Sigmoid colon (tissue), 7 donors: ENCODE results near the gene AQP6. TPM values are rescaled to one million over a fixed set of nuclear protein-coding genes. Genes with fewer than 3 reads are reported as not detected.

ENCODE experiments used
- DNase-seq: peaks from one replicate; pipeline ENCODE4 v3.0.0-alpha.2; 2019
- H3K27ac ChIP-seq, 4 donors: fragments of 200-600 bp; sonication (generic); one replicate each; pipeline ENCODE4 v1.5.1; 2016 to 2019; ENCODE audit warnings: mild to moderate bottlenecking in 1 of 4
- H3K27me3 ChIP-seq, 3 donors: fragments of 200-600 bp; sonication (generic); one replicate each; pipeline ENCODE4 v1.5.1; 2019; ENCODE audit warnings: mild to moderate bottlenecking in 1 of 3
- H3K36me3 ChIP-seq, 4 donors: fragments of 200-600 bp; sonication (generic); one replicate each; pipeline ENCODE4 v1.5.1; 2016 to 2019
- H3K4me1 ChIP-seq, 4 donors: fragments of 200-600 bp; sonication (generic); one replicate each; pipeline ENCODE4 v1.5.1; 2017 to 2019
- H3K4me3 ChIP-seq, 4 donors: fragments of 200-600 bp; sonication (generic); one replicate each; pipeline ENCODE4 v1.5.1; 2017 to 2019; ENCODE audit warnings: mild to moderate bottlenecking in 2 of 4, moderate library complexity in 1 of 4
- H3K9me3 ChIP-seq, 4 donors: fragments of 200-600 bp in 3 of 4; sonication (generic) in 3 of 4; one replicate each; pipeline versions ENCODE4 v1.5.1 to v1.6.1; 2013 to 2019
- EP300 ChIP-seq, 4 donors: sonication (generic); formaldehyde crosslinking; IDR thresholded peaks; one replicate each; pipeline ENCODE4 v1.6.1; 2017; ENCODE audit warnings: antibody characterized with exemption in 4 of 4
- POLR2A ChIP-seq, 2 donors: fragments of 450-650 bp; IDR thresholded peaks; one replicate each; pipeline ENCODE4 v1.6.1; 2016; ENCODE audit warnings: antibody characterized with exemption in 2 of 2, mild to moderate bottlenecking in 2 of 2, moderate library complexity in 2 of 2
- POLR2AphosphoS5 ChIP-seq, 4 donors: sonication (generic); formaldehyde crosslinking; IDR thresholded peaks; one replicate each; pipeline ENCODE4 v1.6.1; 2017; ENCODE audit warnings: antibody characterized with exemption in 4 of 4
- WGBS, 2 donors: extraction: QIAGEN DNeasy Blood & Tissue Kit; methylation state at CpG; one replicate each; pipeline ENCODE4 v1.1.7; 2013; 5-methylcytosine and 5-hydroxymethylcytosine counted together
- intact Hi-C: fragments of 100-400 bp; cut with DNase I; formaldehyde crosslinking; loops from one replicate; pipeline ENCODE4 v1.15.1; 2023
- polyA plus RNA-seq, 3 donors: library from polyadenylated mRNA; stranded (reverse); fragments of 200-250 nt; gene quantifications; one replicate each; pipeline ENCODE4 v1.2.3, GENCODE V29; 2013
- total RNA-seq, 4 donors: library from RNA; depleted of rRNA; stranded (reverse); fragments of >200 nt; gene quantifications; one replicate each; pipeline ENCODE4 v1.1.0, GENCODE V29; 2016
- TF ChIP-seq, protein P1 (sequence below), 4 experiments: fragments of 450-650 bp in 3 of 4; fragments of 200-600 bp in 1 of 4; IDR thresholded peaks; one replicate each; pipeline ENCODE4 v1.5.1; 2016 to 2019; ENCODE audit warnings: antibody characterized with exemption in 4 of 4, mild to moderate bottlenecking in 3 of 4, moderate library complexity in 2 of 4
- donor health status: healthy with polysubstance abuse.
- donor health status: Bipolar disorder and iron deficiency.
- donor health status: healthy.

AQP6 gene
- total and polyA plus RNA-seq, 7 donors = 0.12 to 0.83 (median 0.49) TPM; not detected in 2

DNA sequence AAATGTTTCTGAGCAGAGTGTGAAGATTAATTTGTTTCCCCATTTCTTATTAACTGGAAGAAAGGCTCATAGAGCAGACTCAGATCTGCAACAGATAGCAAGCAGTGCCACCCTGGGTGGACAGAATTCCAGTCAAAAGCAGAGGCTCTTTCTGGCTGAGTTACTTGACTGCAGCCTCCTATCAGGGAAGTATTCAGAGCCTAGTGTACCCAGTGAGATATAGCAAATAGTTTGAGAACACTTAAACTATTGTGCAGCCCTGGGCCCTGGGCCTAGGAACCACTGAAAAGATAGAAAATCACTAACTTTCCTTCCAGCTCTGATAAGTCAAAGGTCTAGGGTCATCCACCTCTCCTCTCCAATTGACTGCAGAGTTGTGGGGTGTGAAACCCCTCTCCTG lies 33.4 kb upstream of the AQP6 start:
- Histone ChIP-seq H3K36me3 (no peaks in the 10 kb centered on the region), H3K4me3 (no peak overlapping the region), H3K4me1 (no peaks in the 10 kb centered on the region), H3K9me3 (no peaks in the 10 kb centered on the region), H3K27ac (no peak overlapping the region), H3K27me3 (no peaks in the 10 kb centered on the region)
- intact Hi-C loops = no loop called here
- TF ChIP-seq EP300 (IDR thresholded peaks at IDR 0.05) (no peak), POLR2AphosphoS5 (IDR thresholded peaks at IDR 0.05) (no peak), POLR2A (IDR thresholded peaks at IDR 0.05) (no peak)
- TF ChIP-seq, protein P1, sequence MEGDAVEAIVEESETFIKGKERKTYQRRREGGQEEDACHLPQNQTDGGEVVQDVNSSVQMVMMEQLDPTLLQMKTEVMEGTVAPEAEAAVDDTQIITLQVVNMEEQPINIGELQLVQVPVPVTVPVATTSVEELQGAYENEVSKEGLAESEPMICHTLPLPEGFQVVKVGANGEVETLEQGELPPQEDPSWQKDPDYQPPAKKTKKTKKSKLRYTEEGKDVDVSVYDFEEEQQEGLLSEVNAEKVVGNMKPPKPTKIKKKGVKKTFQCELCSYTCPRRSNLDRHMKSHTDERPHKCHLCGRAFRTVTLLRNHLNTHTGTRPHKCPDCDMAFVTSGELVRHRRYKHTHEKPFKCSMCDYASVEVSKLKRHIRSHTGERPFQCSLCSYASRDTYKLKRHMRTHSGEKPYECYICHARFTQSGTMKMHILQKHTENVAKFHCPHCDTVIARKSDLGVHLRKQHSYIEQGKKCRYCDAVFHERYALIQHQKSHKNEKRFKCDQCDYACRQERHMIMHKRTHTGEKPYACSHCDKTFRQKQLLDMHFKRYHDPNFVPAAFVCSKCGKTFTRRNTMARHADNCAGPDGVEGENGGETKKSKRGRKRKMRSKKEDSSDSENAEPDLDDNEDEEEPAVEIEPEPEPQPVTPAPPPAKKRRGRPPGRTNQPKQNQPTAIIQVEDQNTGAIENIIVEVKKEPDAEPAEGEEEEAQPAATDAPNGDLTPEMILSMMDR (IDR thresholded peaks at IDR 0.05) = no peak
- DNase-seq = no peak

- Histone ChIP-seq H3K27me3 (no peaks in the 10 kb centered on the region), H3K9me3 (no peaks in the 10 kb centered on the region), H3K4me1 (no peaks in the 10 kb centered on the region), H3K36me3 (no peaks in the 10 kb centered on the region), H3K4me3 (no peak overlapping the region), H3K27ac (no peak overlapping the region)
- intact Hi-C loops = no loop called here
- TF ChIP-seq EP300 (IDR thresholded peaks at IDR 0.05) (no peak), POLR2A (IDR thresholded peaks at IDR 0.05) (no peak), POLR2AphosphoS5 (IDR thresholded peaks at IDR 0.05) (no peak)
- TF ChIP-seq, protein P1 (IDR thresholded peaks at IDR 0.05) = no peak
- WGBS, 2 donors = 98 to 100% methylated on average over 1 of the region's 1 CpG
- DNase-seq = no peak
Measured at GRCh38 chr12:49939707-49940106, 33.0 kb upstream of the AQP6 start.

- H3K4me3 ChIP-seq = no peak overlapping the region
- no peaks in the 10 kb centered on the region for H3K9me3 ChIP-seq
- intact Hi-C loops = no loop called here
- TF ChIP-seq EP300 (IDR thresholded peaks at IDR 0.05) (no peak), POLR2AphosphoS5 (IDR thresholded peaks at IDR 0.05) (no peak), POLR2A (IDR thresholded peaks at IDR 0.05) (no peak)
- TF ChIP-seq, protein P1 (IDR thresholded peaks at IDR 0.05) = no peak
- peaks cover 0 to 9% (median 8%) of the 10 kb centered on the region in 4 donors for H3K4me1 ChIP-seq
- H3K27me3 ChIP-seq = no peaks in the 10 kb centered on the region
- H3K27ac ChIP-seq = no peak overlapping the region
- H3K36me3 ChIP-seq = no peaks in the 10 kb centered on the region
- WGBS, 2 donors = 88 to 92% methylated on average over 13 of the region's 13 CpGs
- DNase-seq = no peak
Measured at GRCh38 chr12:49941556-49942511, 30.9 kb upstream of the AQP6 start.

DNA sequence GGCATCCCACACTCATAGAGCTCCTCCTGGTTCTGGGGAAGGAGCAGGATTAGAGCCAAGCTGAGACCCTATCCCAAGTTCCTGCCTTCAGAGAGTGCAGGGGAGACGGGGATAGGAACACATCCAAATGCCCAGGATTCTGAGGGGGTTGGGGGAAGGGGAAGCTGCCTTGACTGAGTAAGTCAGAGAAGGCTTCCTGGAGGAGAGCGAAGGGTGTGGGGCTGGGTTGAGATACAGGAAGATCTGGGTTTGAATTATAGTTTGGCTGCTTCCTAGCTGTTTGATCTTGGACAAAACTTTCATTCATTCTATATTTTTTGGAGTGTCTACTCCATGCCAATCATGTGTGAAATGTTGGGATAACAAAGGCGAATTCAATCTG lies 30.2 kb upstream of the AQP6 start:
- H3K4me1 ChIP-seq = peaks cover 0 to 9% (median 8%) of the 10 kb centered on the region in 4 donors
- 87 to 89% methylated on average over 3 of the region's 3 CpGs for WGBS, 2 donors
- H3K9me3 ChIP-seq = no peaks in the 10 kb centered on the region
- H3K4me3 ChIP-seq = no peak overlapping the region
- DNase-seq = no peak
- intact Hi-C loops = no loop called here
- no peaks in the 10 kb centered on the region for H3K27me3 ChIP-seq
- H3K27ac ChIP-seq = no peak overlapping the region
- TF ChIP-seq POLR2A (IDR thresholded peaks at IDR 0.05) (no peak), POLR2AphosphoS5 (IDR thresholded peaks at IDR 0.05) (no peak), EP300 (IDR thresholded peaks at IDR 0.05) (no peak)
- TF ChIP-seq, protein P1 (IDR thresholded peaks at IDR 0.05) = no peak
- H3K36me3 ChIP-seq = no peaks in the 10 kb centered on the region
